Caki2 (cell line): ENCODE results near the gene LAMC3. TPM values are rescaled to one million over a fixed set of nuclear protein-coding genes. Genes with fewer than 3 reads are reported as not detected.
"Not testable (repeated sequence)": the region's sequence is repeated elsewhere in the genome, so short reads cannot be mapped to it uniquely, and the experiment has no call there.

Experiments used
- DNase-seq: peaks from one replicate; pipeline ENCODE4 v3.0.0-alpha.2; 2015; ENCODE audit warnings: low read depth
- in situ Hi-C: cut with HindIII; loops from 2 replicates; pipeline ENCODE4 v1.10.0; 2016; ENCODE audit warnings: low sequenced_read_pairs, low pct_unique_long_range_greater_than_20kb, mixed read lengths
- total RNA-seq: library from RNA; depleted of rRNA; stranded (reverse); fragments of >200 nt; shearing (Covaris generic); gene quantifications from 2 replicates; pipeline ENCODE4 v1.2.3, GENCODE V29; 2014; ENCODE audit warnings: low replicate concordance

The LAMC3 gene
- total RNA-seq, 1 experiment from 2014 or later: 15.2 TPM

DNA sequence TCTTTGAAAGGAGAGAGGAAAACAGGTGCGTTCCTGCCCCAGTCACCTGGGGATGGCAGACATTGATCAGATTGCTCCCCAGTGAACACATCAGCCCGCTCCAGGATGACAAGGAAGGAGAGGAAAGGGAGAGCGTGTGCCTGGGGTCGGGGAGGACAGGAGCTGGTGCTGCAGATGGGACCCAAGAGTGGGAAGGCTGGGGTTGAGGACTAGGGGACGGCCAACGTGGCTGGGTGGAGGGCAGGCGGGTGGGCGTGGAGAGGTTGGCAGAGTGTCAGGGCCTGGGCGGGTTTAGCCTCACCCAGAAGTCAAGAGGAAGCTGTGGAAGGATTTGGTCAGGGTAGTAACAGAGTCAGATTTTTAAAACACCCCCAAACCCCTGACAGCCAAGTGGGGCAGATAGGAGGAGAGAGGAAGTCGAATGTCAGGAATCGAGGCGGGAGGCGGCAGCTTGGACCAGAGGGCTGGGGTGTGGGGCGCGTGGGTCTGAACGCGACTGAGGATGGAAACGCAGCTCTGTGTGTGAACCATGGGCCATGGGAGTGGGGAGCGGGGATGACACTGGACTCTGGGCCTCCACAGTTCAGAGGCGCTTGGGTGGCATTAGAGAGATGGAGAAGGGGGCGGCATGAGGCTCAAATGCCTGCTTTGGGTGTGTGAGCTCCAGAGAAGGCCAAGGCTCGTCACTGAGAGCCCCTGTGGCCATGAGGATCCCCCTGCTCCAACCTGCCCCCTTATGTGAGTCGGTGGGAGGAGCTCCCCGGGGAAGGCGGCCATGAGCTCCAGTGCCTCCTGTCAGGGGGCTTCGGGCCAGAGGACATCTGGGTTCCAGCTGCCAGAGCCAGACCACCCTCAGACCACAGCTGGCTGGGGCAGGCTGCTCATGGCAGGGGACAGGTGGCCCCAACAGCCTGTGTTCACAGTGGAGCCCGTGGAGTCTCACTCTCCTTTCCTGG is 24.6 kb downstream of the LAMC3 start:
- in situ Hi-C loops: no loop called here
- DNase-seq: no peak

DNA sequence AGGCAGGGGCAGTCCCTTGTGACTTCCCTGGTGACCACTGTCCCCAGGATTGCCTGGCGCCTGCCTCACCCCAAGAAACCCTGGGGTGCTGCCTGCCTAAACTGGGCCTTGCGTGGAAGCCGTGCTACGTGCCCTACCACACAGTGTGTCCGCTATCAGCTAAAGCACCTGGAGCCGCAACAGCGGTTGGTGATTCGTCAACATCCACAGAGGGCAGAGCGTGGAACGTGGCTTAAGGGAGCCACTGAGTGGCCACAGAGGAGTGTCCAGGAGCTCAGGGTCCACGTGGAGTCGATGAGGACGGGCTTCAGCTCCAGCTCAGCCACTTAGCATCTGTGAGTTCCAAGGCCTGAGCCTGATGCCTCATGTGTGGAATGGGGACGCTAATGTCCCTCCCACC is 25.3 kb downstream of the LAMC3 start:
- no peak for DNase-seq
- in situ Hi-C loops: no loop called here

DNA sequence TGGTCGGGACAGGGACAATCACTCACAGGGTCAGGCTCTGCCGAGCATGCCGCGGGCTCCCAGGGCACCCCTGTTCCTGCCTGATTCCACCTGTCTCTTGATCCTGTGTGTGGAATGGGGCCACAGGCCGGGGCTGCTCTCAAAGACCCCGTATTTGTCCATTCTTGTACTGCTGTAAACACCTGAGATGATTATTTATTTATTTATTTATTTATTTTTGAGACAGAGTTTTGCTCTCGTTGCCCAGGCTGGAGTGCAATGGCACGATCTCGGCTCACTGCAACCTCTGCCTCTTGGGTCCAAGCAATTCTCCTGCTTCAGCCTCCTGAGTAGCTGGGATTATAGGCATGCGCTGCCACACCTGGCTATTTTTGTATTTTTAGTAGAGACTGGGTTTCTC is 25.8 kb downstream of the LAMC3 start:
- in situ Hi-C loops, DNase-seq: not testable (repeated sequence)

DNA sequence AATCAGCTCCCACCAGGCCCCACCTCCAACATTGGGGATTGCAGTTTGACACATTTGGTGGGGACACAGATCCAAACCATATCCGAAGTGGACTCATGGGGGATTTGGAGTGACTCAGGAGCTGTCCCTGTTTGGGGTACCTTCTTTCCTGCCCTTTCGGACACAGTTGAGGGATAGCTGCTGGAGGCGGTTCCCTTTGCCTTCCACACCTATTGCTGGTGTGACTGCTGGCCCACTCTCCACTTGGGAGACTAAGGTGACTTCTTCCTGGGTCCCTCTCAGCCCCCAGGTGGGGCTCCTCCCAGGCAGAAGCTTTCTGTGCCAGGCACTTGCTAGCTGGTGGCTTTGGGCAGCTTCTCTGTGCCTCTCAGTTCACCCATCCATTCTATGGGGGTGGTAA is 26.6 kb downstream of the LAMC3 start:
- in situ Hi-C loops: no loop called here
- no peak for DNase-seq

DNA sequence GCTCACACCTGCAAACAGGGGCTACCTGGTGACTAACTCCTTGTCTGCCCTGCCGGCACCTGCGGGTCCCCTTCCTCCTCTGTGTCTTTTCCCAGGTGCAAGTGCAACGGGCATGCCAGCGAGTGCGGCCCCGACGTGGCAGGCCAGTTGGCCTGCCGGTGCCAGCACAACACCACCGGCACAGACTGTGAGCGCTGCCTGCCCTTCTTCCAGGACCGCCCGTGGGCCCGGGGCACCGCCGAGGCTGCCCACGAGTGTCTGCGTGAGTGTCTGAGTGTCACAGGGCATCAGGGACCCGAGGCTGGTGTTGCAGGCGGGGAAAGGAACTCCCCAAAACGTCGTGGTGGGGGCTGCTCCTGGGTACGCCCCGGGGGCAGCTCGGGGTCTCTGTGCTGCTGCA is 27.1 kb downstream of the LAMC3 start:
- DNase-seq: no peak
- in situ Hi-C loops: no loop called here

DNA sequence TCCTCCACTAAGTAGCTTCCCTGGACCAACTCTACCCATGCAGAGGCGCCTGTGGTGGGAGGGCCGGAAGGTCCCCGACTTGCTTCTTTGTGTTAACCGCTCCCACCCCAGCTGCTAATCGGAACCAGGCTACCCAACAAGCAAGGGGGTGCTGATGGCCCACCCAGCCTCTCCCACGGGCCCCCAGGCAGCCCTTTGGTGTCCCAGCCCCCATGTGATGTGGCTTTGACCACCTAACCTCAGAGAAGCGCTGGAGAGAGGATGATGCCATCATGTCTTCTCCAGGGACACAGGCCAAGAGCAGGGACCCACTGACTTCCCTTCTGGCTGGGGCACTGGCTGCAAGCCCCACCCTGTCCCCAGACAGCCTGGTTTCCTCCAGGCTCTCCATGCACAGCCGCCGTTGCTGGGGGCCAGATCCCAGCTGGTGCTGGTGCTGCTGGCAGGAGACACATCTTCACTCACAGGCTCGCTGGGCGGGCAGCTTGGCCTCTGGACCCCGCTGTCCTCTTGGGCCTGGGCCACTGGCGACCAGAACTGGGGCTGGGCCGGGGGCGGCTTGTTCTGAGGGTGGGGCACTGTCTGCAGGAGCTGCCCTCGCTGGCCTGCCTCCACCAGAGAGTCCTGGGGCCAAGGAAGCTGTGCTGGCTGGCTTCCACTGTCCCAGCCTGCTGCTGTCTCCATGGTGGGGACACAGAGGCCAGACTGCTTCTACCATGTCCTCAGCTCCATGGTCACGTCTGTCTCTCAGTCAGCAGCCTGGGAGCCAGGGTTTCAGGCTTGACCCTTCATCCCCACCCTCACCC is 27.8 kb downstream of the LAMC3 start:
- in situ Hi-C loops: no loop called here
- DNase-seq: no peak

DNA sequence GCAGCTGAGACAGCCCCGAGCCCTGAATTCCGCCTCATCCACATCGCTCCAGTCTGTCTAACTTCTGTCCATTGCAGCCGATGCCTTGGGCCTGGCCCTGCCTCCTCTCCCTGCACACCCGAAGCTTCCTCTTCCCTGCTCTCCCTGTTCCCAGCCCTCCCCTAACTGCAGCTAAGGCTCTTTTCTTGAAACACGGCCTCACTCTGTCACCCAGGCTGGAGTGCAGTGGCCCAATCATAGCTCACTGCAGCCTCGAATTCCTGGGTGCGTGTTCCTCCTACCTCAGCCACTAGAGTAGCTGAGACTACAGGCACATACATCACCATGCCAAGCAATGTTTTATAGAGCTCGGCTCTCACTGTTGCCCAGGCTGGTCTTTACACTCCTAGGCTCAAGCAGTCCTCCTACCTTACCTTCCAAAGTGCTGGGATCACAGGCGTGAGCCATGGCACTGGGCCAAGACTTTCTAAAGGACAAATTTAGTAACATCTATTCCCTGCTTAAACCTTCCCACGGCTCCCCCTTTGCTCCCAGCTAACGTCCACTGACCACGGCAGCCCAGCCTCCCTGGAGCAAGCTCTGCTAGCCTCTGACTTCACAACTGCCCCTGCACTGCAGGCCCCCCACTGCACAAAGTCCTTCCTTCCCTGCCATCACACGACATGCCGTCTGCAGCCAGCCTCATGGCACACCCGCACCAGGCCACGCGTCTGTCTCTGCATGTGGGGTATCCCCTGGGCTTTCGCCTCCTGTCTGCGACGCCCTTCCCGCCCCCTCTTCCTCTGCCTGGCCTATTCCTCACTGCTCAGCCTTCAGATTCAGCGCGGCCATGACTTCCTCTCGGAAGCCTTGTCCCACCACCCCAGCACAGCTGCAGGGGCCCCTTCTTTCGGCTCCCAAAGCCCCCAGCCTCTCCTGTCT is 28.6 kb downstream of the LAMC3 start:
- no peak for DNase-seq
- in situ Hi-C loops: no loop called here

DNA sequence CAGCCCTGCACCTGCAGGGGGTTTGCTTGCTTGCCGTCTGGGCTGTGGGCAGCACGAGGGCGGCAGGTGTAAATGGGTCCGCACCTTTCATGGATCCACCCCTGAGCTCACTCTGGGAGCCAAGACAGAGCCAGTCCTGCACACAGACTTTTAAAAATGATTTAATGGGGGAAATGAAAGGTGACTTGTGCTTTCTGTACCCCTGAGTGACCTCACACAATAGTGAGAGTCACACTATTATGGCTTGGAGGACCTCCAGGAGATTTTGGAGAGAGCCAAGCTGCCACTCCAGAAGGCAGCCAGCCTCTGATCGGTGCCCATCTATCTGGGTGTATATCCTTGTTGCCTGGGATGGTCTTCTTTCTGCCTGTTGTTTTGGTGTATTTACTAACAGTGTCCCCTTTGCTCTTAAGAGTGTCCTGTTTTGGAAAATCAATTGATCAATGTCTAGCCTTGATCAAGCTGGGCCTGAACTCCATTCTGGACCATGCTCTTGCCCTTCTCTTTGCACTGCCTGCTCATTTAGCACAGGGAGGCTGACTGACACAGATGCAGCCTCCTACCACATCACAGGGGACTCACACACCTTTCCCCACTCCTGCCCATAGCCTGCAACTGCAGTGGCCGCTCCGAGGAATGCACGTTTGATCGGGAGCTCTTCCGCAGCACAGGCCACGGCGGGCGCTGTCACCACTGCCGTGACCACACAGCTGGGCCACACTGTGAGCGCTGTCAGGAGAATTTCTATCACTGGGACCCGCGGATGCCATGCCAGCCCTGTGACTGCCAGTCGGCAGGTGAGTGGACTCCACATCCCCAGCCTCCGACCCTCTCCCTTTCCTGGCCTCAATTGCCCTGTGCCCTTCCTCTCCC is 29.5 kb downstream of the LAMC3 start:
- DNase-seq: no peak
- in situ Hi-C loops: no loop called here

DNA sequence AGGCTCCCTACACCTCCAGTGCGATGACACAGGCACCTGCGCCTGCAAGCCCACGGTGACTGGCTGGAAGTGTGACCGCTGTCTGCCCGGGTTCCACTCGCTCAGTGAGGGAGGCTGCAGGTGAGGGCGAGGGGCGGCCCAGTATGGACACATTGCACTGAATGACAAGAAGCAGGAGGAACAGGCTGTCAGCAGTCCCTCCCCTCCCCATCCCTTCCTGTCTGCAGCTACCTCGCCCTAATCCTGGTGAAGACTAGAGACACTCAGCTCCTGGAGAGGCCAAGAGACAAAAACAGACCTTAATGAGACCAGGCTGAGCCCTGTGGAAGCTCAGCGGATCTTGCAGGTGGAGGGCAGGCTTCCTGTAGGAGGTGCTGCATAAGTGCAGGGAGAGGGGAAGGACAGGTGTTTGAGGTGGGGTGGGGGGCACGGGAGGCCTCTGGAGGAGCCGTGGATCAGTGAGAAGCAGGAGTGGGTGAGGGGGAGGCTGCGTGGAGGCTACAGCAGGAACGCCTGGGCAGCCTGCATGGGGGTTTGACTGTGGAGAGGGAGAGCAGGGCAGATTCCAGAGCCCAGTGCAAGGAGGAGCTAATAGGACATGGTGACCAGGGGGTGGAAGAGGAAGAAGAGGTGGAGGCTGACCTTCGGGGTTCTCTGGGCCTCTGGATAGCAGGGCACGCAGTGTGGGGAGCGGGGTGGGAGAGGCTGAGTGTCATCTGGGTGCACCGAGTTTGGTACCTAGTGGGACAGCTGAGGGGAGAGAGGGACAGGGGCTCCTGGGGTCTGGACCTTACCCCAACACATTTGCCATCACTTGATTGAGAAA is 30.4 kb downstream of the LAMC3 start:
- no peak for DNase-seq
- in situ Hi-C loops: no loop called here

DNA sequence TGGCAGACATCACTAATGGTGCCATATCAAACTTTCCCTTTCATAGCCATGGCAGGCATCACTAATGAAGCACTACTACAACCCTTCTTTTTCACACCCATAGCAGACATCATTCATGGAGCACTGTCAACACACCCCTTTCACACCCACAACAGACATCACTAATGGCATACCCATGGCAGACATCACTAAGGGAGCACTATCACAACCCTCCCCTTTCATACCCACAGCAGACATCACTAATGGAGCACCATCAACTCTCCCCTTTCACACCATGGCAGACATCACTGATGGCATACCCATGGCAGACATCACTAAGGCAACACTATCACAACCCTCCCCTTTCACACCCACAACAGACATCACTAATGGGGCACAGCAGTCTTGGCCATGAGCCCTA is 33.7 kb downstream of the LAMC3 start:
- in situ Hi-C loops: no loop called here
- DNase-seq: no peak

DNA sequence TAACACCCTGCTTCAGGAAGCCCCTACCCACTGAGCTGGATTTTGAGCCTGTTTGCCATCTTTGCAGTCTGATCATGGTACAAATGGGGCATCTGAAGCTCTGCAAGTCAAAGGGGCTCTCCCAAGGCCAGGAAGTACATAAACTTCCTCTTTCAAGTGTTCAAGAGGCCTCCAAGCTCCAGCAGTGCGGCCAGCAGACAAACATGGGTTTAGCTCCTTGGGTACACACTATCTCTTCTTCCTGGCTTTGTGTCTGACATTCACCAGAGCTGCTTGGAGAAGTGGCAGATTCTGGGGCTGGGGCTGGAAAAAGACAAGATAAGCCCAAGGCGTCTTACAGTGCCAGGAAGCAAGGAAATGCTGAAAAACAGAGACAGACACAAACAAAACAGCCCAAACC is 34.1 kb downstream of the LAMC3 start:
- in situ Hi-C loops: no loop called here
- DNase-seq: no peak

DNA sequence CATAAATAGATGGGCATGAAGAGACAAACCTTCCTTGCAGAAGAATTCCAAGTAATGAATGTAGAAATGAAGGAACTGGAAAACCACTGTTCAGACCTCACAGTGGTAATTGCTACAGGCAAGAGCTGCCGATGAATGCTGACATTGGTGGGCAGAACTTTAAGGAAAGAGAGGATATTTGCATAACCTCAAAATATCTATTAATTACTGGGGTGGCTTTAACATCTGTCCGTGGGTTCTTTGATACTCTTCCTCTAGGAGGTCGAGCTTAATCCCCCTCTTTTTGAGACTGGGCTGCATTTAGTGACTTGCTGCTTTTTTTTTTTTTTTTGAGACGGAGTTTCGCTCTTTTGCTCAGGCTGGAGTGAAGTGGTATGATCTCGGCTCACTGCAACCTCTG is 34.7 kb downstream of the LAMC3 start:
- in situ Hi-C loops: no loop called here
- no peak for DNase-seq

DNA sequence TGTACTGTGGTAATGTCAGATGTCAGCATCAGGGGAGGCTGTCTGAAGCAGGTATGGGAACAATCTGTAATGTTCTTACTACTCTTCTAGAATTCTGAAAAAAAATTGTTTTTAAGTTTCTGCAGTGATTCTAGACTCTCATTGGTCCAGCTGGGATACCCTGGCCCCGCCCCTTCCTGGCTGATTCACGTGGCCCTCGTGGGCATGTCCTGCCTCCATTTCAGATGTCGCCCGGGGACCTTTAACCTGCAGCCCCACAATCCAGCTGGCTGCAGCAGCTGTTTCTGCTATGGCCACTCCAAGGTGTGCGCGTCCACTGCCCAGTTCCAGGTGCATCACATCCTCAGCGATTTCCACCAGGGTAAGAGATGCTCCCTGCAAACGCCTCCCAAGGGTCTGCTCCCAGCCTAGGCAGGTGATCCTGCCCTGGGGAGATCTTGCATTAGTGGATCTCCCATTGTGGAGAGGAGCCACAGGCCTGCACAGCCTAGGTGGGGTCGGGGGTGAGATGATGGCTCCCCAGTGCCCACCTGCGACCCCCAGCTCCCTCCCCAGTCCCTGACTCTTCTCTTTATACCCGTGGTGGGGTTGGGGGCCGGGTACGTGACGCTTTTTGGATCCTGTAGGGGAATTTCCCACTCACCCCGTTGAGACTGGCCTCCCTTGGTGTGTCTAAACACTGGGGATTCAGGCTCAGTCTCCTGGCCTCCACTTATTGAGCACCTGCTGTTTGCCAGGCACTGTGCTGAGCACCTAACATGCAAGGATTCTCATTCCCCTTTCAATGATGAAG is 36.5 kb downstream of the LAMC3 start:
- in situ Hi-C loops: no loop called here
- DNase-seq: no peak

DNA sequence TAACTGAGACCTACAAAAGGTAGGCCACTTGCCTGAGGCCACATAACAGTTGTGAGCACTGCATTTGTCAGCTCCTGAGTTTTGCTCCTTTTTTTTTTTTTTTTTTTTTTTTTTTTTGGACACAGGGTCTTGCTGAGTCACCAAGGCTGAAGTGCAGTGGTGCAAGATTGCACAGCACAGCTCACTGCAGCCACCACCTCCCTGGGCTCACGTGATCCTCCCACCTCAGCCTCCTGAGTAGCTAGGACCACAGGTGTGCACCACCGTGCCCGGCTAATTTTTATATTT is 37.1 kb downstream of the LAMC3 start:
- peak; percentile 10 for DNase-seq
- in situ Hi-C loops: no loop called here

DNA sequence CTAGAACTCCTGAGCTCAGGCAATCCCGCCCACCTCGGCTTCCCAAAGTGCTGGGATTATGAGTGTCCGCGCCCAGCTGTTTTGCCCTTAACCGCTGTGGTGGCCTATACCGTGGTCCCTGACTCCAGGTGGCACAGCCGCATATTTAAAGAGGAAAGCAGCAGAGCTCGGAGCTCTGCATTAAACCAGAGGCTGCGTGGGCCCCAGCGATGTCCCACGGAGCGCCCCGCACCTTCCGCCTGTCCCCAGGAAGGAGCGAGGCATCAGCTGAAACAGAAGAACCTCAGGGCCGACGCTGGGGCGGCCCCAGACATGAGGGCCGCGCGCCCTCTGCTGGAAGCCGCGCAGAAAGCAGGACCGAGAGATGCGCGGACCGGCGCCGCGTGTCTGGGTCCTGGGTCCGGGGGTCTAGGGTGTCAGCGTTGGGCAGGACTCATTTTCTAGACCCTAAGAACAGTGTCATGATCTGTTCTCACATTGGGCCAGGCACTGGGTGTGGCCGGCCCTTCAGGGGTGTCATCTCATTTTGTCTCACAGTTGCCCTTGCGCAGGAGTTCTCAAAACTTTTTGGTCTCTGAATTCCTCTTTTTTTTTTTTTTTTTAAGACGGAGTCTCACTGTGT is 37.7 kb downstream of the LAMC3 start:
- peak; percentile 30 for DNase-seq
- in situ Hi-C loops: no loop called here

DNA sequence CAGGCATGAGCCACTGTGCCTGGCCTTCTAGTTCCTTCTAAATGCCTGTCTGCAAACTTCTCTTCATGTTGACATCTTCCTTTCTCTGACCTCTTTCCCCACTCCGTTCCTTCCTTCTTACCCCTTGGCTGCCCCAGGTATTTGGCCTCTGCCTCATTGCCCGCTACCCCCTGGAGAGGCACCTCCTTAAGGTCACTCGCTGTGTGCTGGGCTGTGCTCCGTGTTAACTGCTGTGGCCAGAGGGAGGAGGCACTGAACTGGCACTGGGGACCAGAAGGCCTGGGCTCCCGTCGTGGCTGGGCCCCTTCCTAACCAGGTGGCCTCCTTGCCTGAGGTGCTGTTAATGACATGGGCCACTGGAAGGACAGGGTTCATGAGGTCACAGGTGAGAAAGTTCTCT is 39.4 kb downstream of the LAMC3 start:
- DNase-seq: no peak
- in situ Hi-C loops: no loop called here
